HL-60 (cell line): ENCODE results near the gene CHCHD3.

Experiments used
- CTCF ChIP-seq: IDR thresholded peaks from one replicate; pipeline ENCODE4 v1.5.1; 2011; ENCODE audit warnings: low read length, control low read depth, inconsistent platforms; ENCODE audit not compliant: insufficient read depth
- GABPA ChIP-seq: IDR thresholded peaks from 2 replicates; pipeline ENCODE4 v1.6.1; 2012; ENCODE audit warnings: low read depth
- POLR2AphosphoS5 ChIP-seq: IDR thresholded peaks from 2 replicates; pipeline ENCODE4 v1.6.1; 2012; ENCODE audit warnings: low read depth
- REST ChIP-seq: IDR thresholded peaks from 2 replicates; pipeline ENCODE4 v1.6.1; 2012; ENCODE audit warnings: low read depth; ENCODE audit not compliant: insufficient replicate concordance
- SPI1 ChIP-seq: IDR thresholded peaks from 2 replicates; pipeline ENCODE4 v1.6.1; 2012; ENCODE audit warnings: low read depth, mild to moderate bottlenecking, borderline replicate concordance

- TF ChIP-seq CTCF (no peak), POLR2AphosphoS5 (no peak), REST (no peak), GABPA (no peak), SPI1 (no peak)
These were observed 131.2 kb downstream of the CHCHD3 start for GRCh38 chr7:132950725-132951124.
